HCT116 (cell line): Measurements from ENCODE around the gene AAK1.

Experiments
- CEBPB ChIP-seq: IDR thresholded peaks from 2 replicates; pipeline ENCODE4 v1.6.1; 2012; ENCODE audit warnings: low read depth
- POLR2A ChIP-seq: IDR thresholded peaks from 2 replicates; pipeline ENCODE4 v1.7.0; 2011; ENCODE audit warnings: borderline replicate concordance; ENCODE audit not compliant: insufficient read depth, insufficient read length; ENCODE audit errors: extremely low read depth
- POLR2AphosphoS5 ChIP-seq: IDR thresholded peaks from 2 replicates; pipeline ENCODE4 v1.6.1; 2011; ENCODE audit warnings: mild to moderate bottlenecking, low read depth, low read length, moderate library complexity

- no peak for TF ChIP-seq CEBPB
- TF ChIP-seq POLR2AphosphoS5, result no peak
- TF ChIP-seq POLR2A, result no peak
These were observed 44.6 kb upstream of the AAK1 start for GRCh38 chr2:69687971-69688611.
